ENCODE measurements around the gene ZC3H8.

DNA sequence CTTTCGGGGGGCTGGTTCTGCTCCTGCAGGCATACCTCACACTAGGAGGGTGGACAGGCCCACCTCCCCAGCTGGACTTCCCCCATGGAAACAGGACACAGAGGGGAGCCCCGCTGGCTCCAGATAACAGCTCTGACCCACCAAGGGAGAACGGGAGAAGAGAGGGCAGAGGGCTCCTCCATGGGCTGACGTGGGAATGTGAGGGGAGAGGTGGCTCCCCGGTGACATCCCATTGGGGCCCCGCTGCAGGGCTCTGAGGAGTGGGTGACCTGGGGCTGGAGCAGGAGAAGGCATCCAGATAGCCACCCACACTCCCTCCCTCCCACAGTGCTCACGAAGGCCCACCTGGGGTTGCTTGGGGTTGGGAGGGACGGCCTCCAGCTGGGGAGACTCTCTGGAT, 70.7 kb downstream of the ZC3H8 start:
- TF ChIP-seq, protein P1, sequence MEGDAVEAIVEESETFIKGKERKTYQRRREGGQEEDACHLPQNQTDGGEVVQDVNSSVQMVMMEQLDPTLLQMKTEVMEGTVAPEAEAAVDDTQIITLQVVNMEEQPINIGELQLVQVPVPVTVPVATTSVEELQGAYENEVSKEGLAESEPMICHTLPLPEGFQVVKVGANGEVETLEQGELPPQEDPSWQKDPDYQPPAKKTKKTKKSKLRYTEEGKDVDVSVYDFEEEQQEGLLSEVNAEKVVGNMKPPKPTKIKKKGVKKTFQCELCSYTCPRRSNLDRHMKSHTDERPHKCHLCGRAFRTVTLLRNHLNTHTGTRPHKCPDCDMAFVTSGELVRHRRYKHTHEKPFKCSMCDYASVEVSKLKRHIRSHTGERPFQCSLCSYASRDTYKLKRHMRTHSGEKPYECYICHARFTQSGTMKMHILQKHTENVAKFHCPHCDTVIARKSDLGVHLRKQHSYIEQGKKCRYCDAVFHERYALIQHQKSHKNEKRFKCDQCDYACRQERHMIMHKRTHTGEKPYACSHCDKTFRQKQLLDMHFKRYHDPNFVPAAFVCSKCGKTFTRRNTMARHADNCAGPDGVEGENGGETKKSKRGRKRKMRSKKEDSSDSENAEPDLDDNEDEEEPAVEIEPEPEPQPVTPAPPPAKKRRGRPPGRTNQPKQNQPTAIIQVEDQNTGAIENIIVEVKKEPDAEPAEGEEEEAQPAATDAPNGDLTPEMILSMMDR (conservative IDR thresholded peaks at IDR 0.05; ENCODE audit: low read length): no peak
- no peak for TF ChIP-seq EZH2phosphoT487 (IDR thresholded peaks at IDR 0.05; ENCODE audit: borderline replicate concordance)

Measured in Loucy (cell line).